H9 (cell line): Measurements from ENCODE around the gene ZG16. TPM values are rescaled to one million over a fixed set of nuclear protein-coding genes. Genes with fewer than 3 reads are reported as not detected.

Source experiments
- DNase-seq: peaks from one replicate; pipeline ENCODE4 v3.0.0-alpha.2; 2017
- H2AFZ ChIP-seq: one replicate; pipeline ENCODE4 v1.6.1; 2013; ENCODE audit warnings: mild to moderate bottlenecking, low read length, control low read depth, moderate library complexity
- H2AK5ac ChIP-seq: 2 replicates; pipeline ENCODE4 v1.6.1; 2013; ENCODE audit warnings: low read length, control low read depth, mixed read lengths; ENCODE audit not compliant: insufficient read length
- H2BK120ac ChIP-seq: one replicate; pipeline ENCODE4 v1.6.1; 2013; ENCODE audit warnings: low read depth, mild to moderate bottlenecking, low read length, control low read depth, inconsistent platforms; ENCODE audit not compliant: poor library complexity, severe bottlenecking
- H2BK12ac ChIP-seq: 2 replicates; pipeline ENCODE4 v1.6.1; 2013; ENCODE audit warnings: low read length, control low read depth, mixed read lengths, low read depth; ENCODE audit not compliant: insufficient read length
- H2BK15ac ChIP-seq: 2 replicates; pipeline ENCODE4 v1.6.1; 2013; ENCODE audit warnings: low read depth, low read length, control low read depth
- H2BK20ac ChIP-seq: one replicate; pipeline ENCODE4 v1.6.1; 2013; ENCODE audit warnings: low read depth, mild to moderate bottlenecking, low read length, control low read depth, inconsistent platforms; ENCODE audit not compliant: poor library complexity, severe bottlenecking
- H2BK5ac ChIP-seq: 2 replicates; pipeline ENCODE4 v1.6.1; 2013; ENCODE audit warnings: low read length, control low read depth, mixed read lengths; ENCODE audit not compliant: insufficient read length
- H3K14ac ChIP-seq: 2 replicates; pipeline ENCODE4 v1.6.1; 2013; ENCODE audit warnings: low read length, control low read depth; ENCODE audit not compliant: insufficient read depth
- H3K18ac ChIP-seq: 2 replicates; pipeline ENCODE4 v1.6.1; 2013; ENCODE audit warnings: low read depth, mild to moderate bottlenecking, mixed read lengths, low read length, control low read depth; ENCODE audit not compliant: insufficient read length
- H3K23ac ChIP-seq: 2 replicates; pipeline ENCODE4 v1.6.1; 2013; ENCODE audit warnings: low read length, control low read depth, mixed read lengths, low read depth; ENCODE audit not compliant: insufficient read length
- H3K23me2 ChIP-seq: 2 replicates; pipeline ENCODE4 v1.6.1; 2013; ENCODE audit warnings: low read depth, mild to moderate bottlenecking, mixed read lengths, low read length, control low read depth; ENCODE audit not compliant: insufficient read length, poor library complexity, severe bottlenecking
- H3K27ac ChIP-seq: 2 replicates; pipeline ENCODE4 v1.5.1; 2013; ENCODE audit warnings: low read length, control low read depth, mixed read lengths, low read depth; ENCODE audit not compliant: insufficient read length
- H3K27me3 ChIP-seq: 2 replicates; pipeline ENCODE4 v1.6.1; 2013; ENCODE audit warnings: low read length, control low read depth, inconsistent platforms; ENCODE audit not compliant: insufficient read depth
- H3K4ac ChIP-seq: 2 replicates; pipeline ENCODE4 v1.6.1; 2013; ENCODE audit warnings: low read depth, mild to moderate bottlenecking, control low read depth, inconsistent platforms, low read length, moderate library complexity
- H3K4me1 ChIP-seq: 2 replicates; pipeline ENCODE4 v1.6.1; 2013; ENCODE audit warnings: low read length, control low read depth, inconsistent platforms; ENCODE audit not compliant: insufficient read depth
- H3K4me2 ChIP-seq: 2 replicates; pipeline ENCODE4 v1.6.1; 2013; ENCODE audit warnings: low read length, control low read depth, mixed read lengths; ENCODE audit not compliant: insufficient read length, insufficient read depth
- H3K56ac ChIP-seq: 2 replicates; pipeline ENCODE4 v1.6.1; 2013; ENCODE audit warnings: low read depth, mild to moderate bottlenecking, mixed read lengths, low read length, control low read depth; ENCODE audit not compliant: insufficient read length
- H3K79me1 ChIP-seq: 2 replicates; pipeline ENCODE4 v1.6.1; 2013; ENCODE audit warnings: low read depth, mild to moderate bottlenecking, moderate library complexity, low read length, control low read depth, inconsistent platforms; ENCODE audit not compliant: insufficient read depth, poor library complexity, severe bottlenecking
- H3K79me2 ChIP-seq: 2 replicates; pipeline ENCODE4 v1.6.1; 2013; ENCODE audit warnings: low read length, control low read depth, inconsistent platforms; ENCODE audit not compliant: insufficient read depth
- H3K9ac ChIP-seq: 2 replicates; pipeline ENCODE4 v1.6.1; 2013; ENCODE audit warnings: low read length, control low read depth, mixed read lengths; ENCODE audit not compliant: insufficient read length; ENCODE audit errors: extremely low read depth
- H3K9me3 ChIP-seq: one replicate; pipeline ENCODE4 v1.6.1; 2013; ENCODE audit warnings: low read depth, low read length, inconsistent platforms; ENCODE audit not compliant: control insufficient read depth
- H3T11ph ChIP-seq: one replicate; pipeline ENCODE4 v1.6.1; 2013; ENCODE audit warnings: mild to moderate bottlenecking, low read length, control low read depth, inconsistent platforms
- H4K20me1 ChIP-seq: one replicate; pipeline ENCODE4 v1.6.1; 2013; ENCODE audit not compliant: control insufficient read depth, insufficient read length, insufficient read depth
- H4K5ac ChIP-seq: 2 replicates; pipeline ENCODE4 v1.6.1; 2013; ENCODE audit warnings: low read depth, mild to moderate bottlenecking, mixed read lengths, low read length, control low read depth; ENCODE audit not compliant: insufficient read length
- H4K8ac ChIP-seq: replicated peaks from 2 replicates; pipeline ENCODE4 v1.6.1; 2013; ENCODE audit warnings: low read length, control low read depth, mixed read lengths, low read depth; ENCODE audit not compliant: insufficient read length
- H4K91ac ChIP-seq: 2 replicates; pipeline ENCODE4 v1.6.1; 2013; ENCODE audit warnings: low read depth, mild to moderate bottlenecking, moderate library complexity, mixed read lengths, low read length, control low read depth; ENCODE audit not compliant: insufficient read length
- H3K27ac Mint-ChIP-seq, 3 experiments: 2 replicates in 2 of 3; 3 replicates in 1 of 3; pipeline ENCODE4 v1.8.0; 2020 to 2021; ENCODE audit warnings: mixed read lengths in 3 of 3, mild to moderate bottlenecking in 1 of 3, moderate library complexity in 1 of 3
- H3K27me3 Mint-ChIP-seq: 2 replicates; pipeline ENCODE4 v1.8.0; 2021; ENCODE audit warnings: low read depth, mild to moderate bottlenecking, moderate library complexity, mixed read lengths
- H3K36me3 Mint-ChIP-seq, 3 experiments: 2 replicates in 2 of 3; 3 replicates in 1 of 3; pipeline ENCODE4 v1.8.0; 2020 to 2021; ENCODE audit warnings: low read depth in 3 of 3, mixed read lengths in 3 of 3; ENCODE audit not compliant: insufficient read depth in 1 of 3
- H3K4me1 Mint-ChIP-seq, 2 experiments: 2 replicates each; pipeline ENCODE4 v1.8.0; 2020; ENCODE audit warnings: mixed read lengths in 2 of 2
- H3K4me3 Mint-ChIP-seq, 2 experiments: 2 replicates in 1 of 2; 3 replicates in 1 of 2; pipeline ENCODE4 v1.8.0; 2020 to 2021; ENCODE audit warnings: mild to moderate bottlenecking in 2 of 2, mixed read lengths in 2 of 2, moderate library complexity in 1 of 2
- H3K9me3 Mint-ChIP-seq, 2 experiments: 2 replicates in 1 of 2; 3 replicates in 1 of 2; pipeline ENCODE4 v1.8.0; 2020; ENCODE audit warnings: mild to moderate bottlenecking in 2 of 2, mixed read lengths in 2 of 2, moderate library complexity in 1 of 2
- WGBS: extraction: QIAGEN DNeasy Blood & Tissue Kit; methylation state at CpG from one replicate; pipeline ENCODE4 v1.1.7; 2013; ENCODE audit warnings: missing lambda C conversion rate, low lambda C conversion rate, mixed read lengths; ENCODE audit not compliant: insufficient read length; ENCODE audit errors: extremely low coverage; 5-methylcytosine and 5-hydroxymethylcytosine counted together
- total RNA-seq: library from RNA; stranded (reverse); gene quantifications from 2 replicates; pipeline ENCODE4 v1.2.1, GENCODE V29; 2021
- TF ChIP-seq, protein P1 (sequence below): fragments of 200-600 bp; sonication (generic); conservative IDR thresholded peaks from 3 replicates; pipeline ENCODE4 v1.8.0; 2021; ENCODE audit warnings: antibody characterized with exemption, mild to moderate bottlenecking

ZG16 gene
- total RNA-seq, 1 experiment from 2014 or later = not detected

DNA sequence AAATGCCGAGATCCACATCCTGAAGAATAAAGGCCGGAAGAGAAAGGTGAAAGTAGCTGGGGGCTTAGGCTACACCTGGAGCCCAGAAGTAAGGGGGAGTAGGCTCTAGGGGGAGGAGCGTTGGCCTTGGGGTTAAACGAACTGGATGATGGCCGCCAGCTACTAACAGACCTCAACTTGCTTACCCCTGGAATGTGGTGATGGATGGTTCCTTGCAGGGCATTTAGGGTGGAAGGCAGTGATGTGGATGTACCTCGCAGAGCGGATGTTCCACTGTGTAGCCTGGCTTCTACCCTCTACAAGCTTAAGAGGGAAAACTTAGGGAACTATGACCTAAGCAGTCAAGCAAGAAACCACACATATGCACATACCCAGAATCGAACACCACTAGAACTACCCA lies 26.0 kb downstream of the ZG16 start:
- peak overlapping the region; percentile 78 to 93 (median 92); a peak in 5 of 7 replicates for H3K27ac Mint-ChIP-seq

More for the DNA sequence above, 26.0 kb downstream of the ZG16 start:
- H2BK15ac ChIP-seq = no peak overlapping the region
- H2AK5ac ChIP-seq = no peak overlapping the region
- no peak overlapping the region for H4K5ac ChIP-seq
- H3K4me3 Mint-ChIP-seq = peak overlapping the region; percentile 93 to 98
- H3K23ac ChIP-seq = no peak overlapping the region
- H4K20me1 ChIP-seq = no peaks in the 10 kb centered on the region
- no peak overlapping the region for H3K4ac ChIP-seq
- no peak overlapping the region for H2BK12ac ChIP-seq
- H2BK20ac ChIP-seq = no peak overlapping the region
- no peaks in the 10 kb centered on the region; the same call in 1 of the 2 replicates for H3K4me1 ChIP-seq
- peaks cover 19% of the 10 kb centered on the region for H3K23me2 ChIP-seq
- H4K8ac ChIP-seq = no peak overlapping the region
- H3T11ph ChIP-seq = no peak overlapping the region
- no peak for DNase-seq
- no peaks in the 10 kb centered on the region for H3K27me3 ChIP-seq
- H3K56ac ChIP-seq = no peak overlapping the region
- H2AFZ ChIP-seq = no peak overlapping the region
- no peak overlapping the region for H3K14ac ChIP-seq
- H3K9ac ChIP-seq = no peak overlapping the region
- H4K91ac ChIP-seq = no peak overlapping the region
- TF ChIP-seq, protein P1, sequence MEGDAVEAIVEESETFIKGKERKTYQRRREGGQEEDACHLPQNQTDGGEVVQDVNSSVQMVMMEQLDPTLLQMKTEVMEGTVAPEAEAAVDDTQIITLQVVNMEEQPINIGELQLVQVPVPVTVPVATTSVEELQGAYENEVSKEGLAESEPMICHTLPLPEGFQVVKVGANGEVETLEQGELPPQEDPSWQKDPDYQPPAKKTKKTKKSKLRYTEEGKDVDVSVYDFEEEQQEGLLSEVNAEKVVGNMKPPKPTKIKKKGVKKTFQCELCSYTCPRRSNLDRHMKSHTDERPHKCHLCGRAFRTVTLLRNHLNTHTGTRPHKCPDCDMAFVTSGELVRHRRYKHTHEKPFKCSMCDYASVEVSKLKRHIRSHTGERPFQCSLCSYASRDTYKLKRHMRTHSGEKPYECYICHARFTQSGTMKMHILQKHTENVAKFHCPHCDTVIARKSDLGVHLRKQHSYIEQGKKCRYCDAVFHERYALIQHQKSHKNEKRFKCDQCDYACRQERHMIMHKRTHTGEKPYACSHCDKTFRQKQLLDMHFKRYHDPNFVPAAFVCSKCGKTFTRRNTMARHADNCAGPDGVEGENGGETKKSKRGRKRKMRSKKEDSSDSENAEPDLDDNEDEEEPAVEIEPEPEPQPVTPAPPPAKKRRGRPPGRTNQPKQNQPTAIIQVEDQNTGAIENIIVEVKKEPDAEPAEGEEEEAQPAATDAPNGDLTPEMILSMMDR = no peak
- peaks cover 2% of the 10 kb centered on the region; the same call in 1 of the 2 replicates for H3K79me2 ChIP-seq
- H3K9me3 ChIP-seq = no peaks in the 10 kb centered on the region
- H3K4me1 Mint-ChIP-seq = peaks cover 29 to 42% of the 10 kb centered on the region in 2 experiments
- H3K4me2 ChIP-seq = no peak overlapping the region
- H3K36me3 Mint-ChIP-seq = peaks cover 34 to 72% (median 55%) of the 10 kb centered on the region in 3 experiments
- H2BK5ac ChIP-seq = no peak overlapping the region
- no CpG with 5 or more reads among the region's 8 CpGs for WGBS
- no peaks in the 10 kb centered on the region; a peak in 1 of 5 replicates for H3K9me3 Mint-ChIP-seq
- H3K27ac ChIP-seq = no peak overlapping the region
- no peaks in the 10 kb centered on the region for H3K79me1 ChIP-seq
- H3K27me3 Mint-ChIP-seq = peaks cover 1% of the 10 kb centered on the region
- H3K18ac ChIP-seq = no peak overlapping the region
- H2BK120ac ChIP-seq = no peak overlapping the region
